B cell (primary cell): ENCODE data around the gene COQ10A.
"Not testable (repeated sequence)": the region's sequence is repeated elsewhere in the genome, so short reads cannot be mapped to it uniquely, and the experiment has no call there.

Source experiments
- EZH2 ChIP-seq: IDR thresholded peaks from 2 replicates; pipeline ENCODE4 v1.6.1; 2012; ENCODE audit warnings: borderline replicate concordance, low read depth, mild to moderate bottlenecking, moderate library complexity, low read length; ENCODE audit not compliant: insufficient read depth, poor library complexity, severe bottlenecking
- TF ChIP-seq, protein P1 (sequence below): fragments of 200-600 bp; IDR thresholded peaks from one replicate; pipeline ENCODE4 v1.8.0; 2022; ENCODE audit warnings: antibody characterized with exemption, mild to moderate bottlenecking

DNA sequence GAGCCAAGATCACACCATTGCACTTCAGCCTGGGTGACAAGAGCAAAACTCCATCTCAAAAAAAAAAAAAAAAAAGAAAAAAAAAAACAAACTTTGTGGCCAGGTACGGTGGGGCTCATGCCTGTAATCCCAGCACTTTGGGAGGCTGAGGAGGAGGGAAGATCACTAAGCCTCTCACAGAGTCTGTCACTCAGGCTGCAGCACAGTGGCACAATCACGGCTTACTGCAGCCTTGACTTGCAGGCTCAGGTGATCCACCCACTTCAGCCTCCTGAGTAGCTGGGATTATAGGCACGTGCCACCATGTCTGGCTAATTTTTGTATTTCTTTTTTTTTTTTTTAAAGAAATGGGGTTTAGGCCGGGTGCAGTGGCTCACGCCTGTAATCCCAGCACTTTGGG is 17.5 kb downstream of the COQ10A start:
- TF ChIP-seq, protein P1, sequence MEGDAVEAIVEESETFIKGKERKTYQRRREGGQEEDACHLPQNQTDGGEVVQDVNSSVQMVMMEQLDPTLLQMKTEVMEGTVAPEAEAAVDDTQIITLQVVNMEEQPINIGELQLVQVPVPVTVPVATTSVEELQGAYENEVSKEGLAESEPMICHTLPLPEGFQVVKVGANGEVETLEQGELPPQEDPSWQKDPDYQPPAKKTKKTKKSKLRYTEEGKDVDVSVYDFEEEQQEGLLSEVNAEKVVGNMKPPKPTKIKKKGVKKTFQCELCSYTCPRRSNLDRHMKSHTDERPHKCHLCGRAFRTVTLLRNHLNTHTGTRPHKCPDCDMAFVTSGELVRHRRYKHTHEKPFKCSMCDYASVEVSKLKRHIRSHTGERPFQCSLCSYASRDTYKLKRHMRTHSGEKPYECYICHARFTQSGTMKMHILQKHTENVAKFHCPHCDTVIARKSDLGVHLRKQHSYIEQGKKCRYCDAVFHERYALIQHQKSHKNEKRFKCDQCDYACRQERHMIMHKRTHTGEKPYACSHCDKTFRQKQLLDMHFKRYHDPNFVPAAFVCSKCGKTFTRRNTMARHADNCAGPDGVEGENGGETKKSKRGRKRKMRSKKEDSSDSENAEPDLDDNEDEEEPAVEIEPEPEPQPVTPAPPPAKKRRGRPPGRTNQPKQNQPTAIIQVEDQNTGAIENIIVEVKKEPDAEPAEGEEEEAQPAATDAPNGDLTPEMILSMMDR, result not testable (repeated sequence)
- TF ChIP-seq EZH2, result not testable (repeated sequence)
